Mesangial cell (primary cell): ENCODE measurements around the gene GLP1R. TPM values are rescaled to one million over a fixed set of nuclear protein-coding genes. Genes with fewer than 3 reads are reported as not detected.

Source experiments
- total RNA-seq: library from RNA; depleted of rRNA; stranded (reverse); fragments of >200 nt; gene quantifications from 2 replicates; pipeline ENCODE4 v1.2.3, GENCODE V29; 2015

Gene GLP1R
- not detected in 2 replicates for total RNA-seq

GRCh38 chr6:39048481-39049399 lies at the start of gene GLP1R:
Gene GLP1R (plus strand): TSS chr6:39048781. CDS start chr6:39048841, 60 bp downstream.

GRCh38 chr6:39114704-39115599 lies 66.4 kb downstream of the GLP1R start, which contains the start of gene SAYSD1:
Gene SAYSD1 (minus strand): TSS chr6:39115186. CDS start chr6:39115089, 97 bp downstream.

Other genes starting within 250 kb of the GLP1R start
- gene SAYSD1, start 66.4 kb downstream of the GLP1R start, total RNA-seq, result 13.4 and 13.7 TPM in 2 replicates
- gene KCNK5, start 180.7 kb downstream of the GLP1R start, total RNA-seq, result 0.16 and 1.3 TPM in 2 replicates